Measurements from ENCODE around the gene CNPY1.

- TF ChIP-seq POLR2A (IDR thresholded peaks at IDR 0.05; ENCODE audit: low read length), result no peak
- no peak for TF ChIP-seq GATA1 (IDR thresholded peaks at IDR 0.05; ENCODE audit: low read depth, low read length)
Observed at GRCh38 chr7:155459700-155460461, 86.5 kb downstream of the CNPY1 start.

Measured in erythroblast (primary cell).